Naive thymus-derived CD4-positive, alpha-beta T cell (primary cell): ENCODE results near the gene NRP1. TPM values are rescaled to one million over a fixed set of nuclear protein-coding genes. Genes with fewer than 3 reads are reported as not detected.

ENCODE experiments used
- ATAC-seq: fragments of 150-1000 bp; cut with Tn5 transposase; 2 replicates; pipeline ENCODE4 v1.10.0; 2021; ENCODE audit warnings: mild to moderate bottlenecking, moderate library complexity
- CTCF ChIA-PET: fragments of 350-600 bp; sonication (Branson Sonifier 250); formaldehyde crosslinking; loops from one replicate; lab custom pipeline; 2021; ENCODE audit warnings: antibody characterized with exemption; lab: Charles Lee
- POLR2A ChIA-PET: fragments of 350-600 bp; sonication (Branson Sonifier 250); formaldehyde crosslinking; loops from one replicate; lab custom pipeline; 2021; ENCODE audit warnings: antibody characterized with exemption, inconsistent platforms; lab: Charles Lee
- DNase-seq, 9 donors: peaks; one replicate each; pipeline versions ENCODE4 v3.0.0 to v3.0.0-alpha.2; 2020 to 2022; ENCODE audit warnings: mixed read lengths in 1 of 9
- H3K27ac ChIP-seq: one replicate; pipeline ENCODE4 v1.7.0; 2013; ENCODE audit warnings: mild to moderate bottlenecking, low read depth, low read length, moderate library complexity
- H3K27me3 ChIP-seq, 2 donors: one replicate each; pipeline ENCODE4 v1.7.0; 2013; ENCODE audit warnings: low read length in 2 of 2, mild to moderate bottlenecking in 2 of 2, moderate library complexity in 2 of 2; ENCODE audit not compliant: control insufficient read depth in 2 of 2, insufficient read depth in 2 of 2
- H3K36me3 ChIP-seq, 3 experiments: 1 replicate in 2 of 3; 2 replicates in 1 of 3; pipeline ENCODE4 v1.7.0; 2013; ENCODE audit warnings: low read length in 3 of 3, mild to moderate bottlenecking in 3 of 3, moderate library complexity in 1 of 3; ENCODE audit not compliant: insufficient read depth in 3 of 3, control insufficient read depth in 2 of 3
- H3K4me1 ChIP-seq, 2 donors: one replicate each; pipeline ENCODE4 v1.7.0; 2013; ENCODE audit warnings: low read length in 2 of 2, mild to moderate bottlenecking in 2 of 2, moderate library complexity in 1 of 2; ENCODE audit not compliant: control insufficient read depth in 2 of 2, insufficient read depth in 2 of 2
- H3K4me3 ChIP-seq: 2 replicates; pipeline ENCODE4 v1.7.0; 2013; ENCODE audit warnings: mild to moderate bottlenecking, low read length
- H3K9me3 ChIP-seq, 3 experiments: 1 replicate in 2 of 3; 2 replicates in 1 of 3; pipeline ENCODE4 v1.7.0; 2013; ENCODE audit warnings: low read length in 3 of 3; ENCODE audit not compliant: control insufficient read depth in 2 of 3
- H3K27ac Mint-ChIP-seq, 9 donors: one replicate each; pipeline ENCODE4 v1.8.0; 2020 to 2022; ENCODE audit warnings: mixed read lengths in 9 of 9, mild to moderate bottlenecking in 8 of 9, moderate library complexity in 5 of 9, inconsistent platforms in 2 of 9
- H3K27me3 Mint-ChIP-seq, 5 donors: one replicate each; pipeline ENCODE4 v1.8.0; 2021 to 2022; ENCODE audit warnings: mixed read lengths in 5 of 5, mild to moderate bottlenecking in 1 of 5
- H3K36me3 Mint-ChIP-seq, 5 donors: one replicate each; pipeline ENCODE4 v1.8.0; 2020 to 2022; ENCODE audit warnings: mixed read lengths in 5 of 5, mild to moderate bottlenecking in 3 of 5, inconsistent platforms in 1 of 5
- H3K4me1 Mint-ChIP-seq, 7 donors: one replicate each; pipeline ENCODE4 v1.8.0; 2020 to 2022; ENCODE audit warnings: mixed read lengths in 7 of 7, mild to moderate bottlenecking in 3 of 7, inconsistent platforms in 1 of 7
- H3K4me3 Mint-ChIP-seq, 10 donors: one replicate each; pipeline ENCODE4 v1.8.0; 2020 to 2022; ENCODE audit warnings: mild to moderate bottlenecking in 10 of 10, mixed read lengths in 10 of 10, moderate library complexity in 6 of 10, inconsistent platforms in 2 of 10
- H3K9me3 Mint-ChIP-seq, 11 donors: one replicate each; pipeline ENCODE4 v1.8.0; 2020 to 2022; ENCODE audit warnings: mixed read lengths in 11 of 11, mild to moderate bottlenecking in 4 of 11, inconsistent platforms in 1 of 11, moderate library complexity in 1 of 11
- intact Hi-C, 2 donors: fragments of 100-400 bp; cut with micrococcal nuclease; formaldehyde crosslinking; loops; one replicate each; pipeline ENCODE4 v1.15.1; 2023
- polyA plus RNA-seq, 2 donors: library from polyadenylated mRNA; unstranded; fragments of 300-500 nt; fragmentation: Illumina TruSeq; gene quantifications; one replicate each; pipeline ENCODE4 v1.2.3, GENCODE V29; 2021
- total RNA-seq, 6 experiments: library from RNA in 5 of 6; stranded (reverse) in 5 of 6; gene quantifications; 1 replicate in 5 of 6; 2 replicates in 1 of 6; pipeline ENCODE4 v1.2.3 and lab custom pipeline; 2021 to 2026

NRP1 gene
- total and polyA plus RNA-seq, 7 experiments from 2014 or later = 0.72 to 4.6 (median 1.6) TPM; not detected in 2

- no peak for ATAC-seq
- Mint-ChIP-seq H3K4me1 (peaks cover 0 to 16% (median 9%) of the 10 kb centered on the region in 7 donors), H3K27me3 (peaks cover 0 to 6% (median 0%) of the 10 kb centered on the region in 5 donors), H3K27ac (no peak overlapping the region), H3K36me3 (no peaks in the 10 kb centered on the region), H3K9me3 (no peaks in the 10 kb centered on the region), H3K4me3 (no peak overlapping the region)
- Histone ChIP-seq H3K4me3 (no peak overlapping the region), H3K27ac (no peak overlapping the region), H3K4me1 (peaks cover 0 to 5% of the 10 kb centered on the region in 2 donors), H3K27me3 (no peaks in the 10 kb centered on the region), H3K9me3 (no peaks in the 10 kb centered on the region), H3K36me3 (no peaks in the 10 kb centered on the region)
- intact Hi-C loops = no loop called here
- POLR2A ChIA-PET = interaction anchor here (0.7 kb wide), 1 partner anchor 191 kb away, joined by 3 read pairs; no protein-coding TSS in a partner anchor
- CTCF ChIA-PET = no interaction called here
- DNase-seq = no peak
Measured at GRCh38 chr10:33161550-33162247, 172.8 kb downstream of the NRP1 start.

DNA sequence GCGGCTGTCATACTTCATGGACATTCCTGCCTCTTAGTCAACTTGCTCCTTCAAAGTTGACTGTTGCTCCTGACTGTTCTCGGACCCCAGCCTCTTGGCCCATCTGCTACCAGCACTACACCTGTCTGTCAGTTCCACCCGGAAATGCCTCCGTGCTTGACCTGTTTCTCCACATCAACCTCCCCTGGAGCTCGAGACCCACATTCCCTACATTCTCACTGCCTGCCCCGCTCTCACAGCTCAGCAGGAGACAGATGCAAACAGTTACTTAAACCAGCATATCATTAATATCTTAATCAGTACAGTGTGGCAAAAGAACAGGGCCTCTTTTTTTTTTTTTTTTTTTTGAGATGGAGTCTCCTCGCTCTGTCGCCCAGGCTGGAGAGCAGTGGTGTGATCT is 174.3 kb downstream of the NRP1 start:
- Mint-ChIP-seq H3K9me3 (no peaks in the 10 kb centered on the region), H3K27ac (no peak overlapping the region), H3K27me3 (no peaks in the 10 kb centered on the region), H3K4me3 (no peak overlapping the region), H3K4me1 (peaks cover 2 to 25% (median 17%) of the 10 kb centered on the region in 7 donors), H3K36me3 (no peaks in the 10 kb centered on the region)
- ATAC-seq (no peak), DNase-seq (no peak)
- no peaks in the 10 kb centered on the region for H3K27me3 ChIP-seq
- CTCF ChIA-PET = no interaction called here
- intact Hi-C loops = no loop called here
- H3K9me3 ChIP-seq = no peaks in the 10 kb centered on the region
- no peak overlapping the region for H3K4me3 ChIP-seq
- H3K4me1 ChIP-seq = peaks cover 5 to 9% of the 10 kb centered on the region in 2 donors
- H3K36me3 ChIP-seq = no peaks in the 10 kb centered on the region
- no peak overlapping the region for H3K27ac ChIP-seq
- POLR2A ChIA-PET = interaction anchor here (0.7 kb wide), 1 partner anchor 117 kb away, joined by 4 read pairs; no protein-coding TSS in a partner anchor

GRCh38 chr10:33157103-33157502 is 177.4 kb downstream of the NRP1 start:
- Mint-ChIP-seq H3K9me3 (no peaks in the 10 kb centered on the region), H3K27ac (no peak overlapping the region), H3K36me3 (peaks cover 0 to 2% (median 0%) of the 10 kb centered on the region in 5 donors), H3K4me3 (no peak overlapping the region), H3K4me1 (peaks cover 8 to 34% (median 27%) of the 10 kb centered on the region in 7 donors), H3K27me3 (no peaks in the 10 kb centered on the region)
- Histone ChIP-seq H3K27ac (no peak overlapping the region), H3K27me3 (no peaks in the 10 kb centered on the region), H3K9me3 (no peaks in the 10 kb centered on the region), H3K36me3 (no peaks in the 10 kb centered on the region), H3K4me1 (peaks cover 15 to 36% of the 10 kb centered on the region in 2 donors), H3K4me3 (no peak overlapping the region)
- POLR2A ChIA-PET = no interaction called here
- no peak for ATAC-seq
- CTCF ChIA-PET = interaction anchor here (1.0 to 1.5 kb wide), 2 partner anchors 41 to 361 kb away, joined by 3 read pairs; no protein-coding TSS in a partner anchor
- no peak for DNase-seq
- intact Hi-C loops = loop anchor here (2.0 to 5.0 kb wide), 3 partner anchors 40 to 710 kb away; partner anchors contain the start of gene CCDC7 (in 1 of the 2)

- ChIA-PET POLR2A (interaction anchor here (0.6 to 3.5 kb wide), 5 partner anchors 16 to 697 kb away, joined by 3 to 22 read pairs (median 3); no protein-coding TSS in a partner anchor), CTCF (interaction anchor here (0.6 to 2.4 kb wide), 19 partner anchors 17 to 963 kb away, joined by 3 to 14 read pairs (median 4); partner anchors contain the start of gene CCDC7)
- peak in 7 of 9 donors; percentile 28 to 65 (median 55) for DNase-seq
- peak; percentile 85 for ATAC-seq
- Mint-ChIP-seq H3K27ac (peak overlapping the region in 8 of 9 donors; percentile 0 to 88 (median 41)), H3K36me3 (peaks cover 0 to 6% (median 0%) of the 10 kb centered on the region in 5 donors), H3K9me3 (peaks cover 0 to 4% (median 0%) of the 10 kb centered on the region in 11 donors), H3K4me1 (peaks cover 8 to 41% (median 35%) of the 10 kb centered on the region in 7 donors), H3K27me3 (no peaks in the 10 kb centered on the region), H3K4me3 (no peak overlapping the region)
- intact Hi-C loops = loop anchor here (1.0 to 5.0 kb wide), 11 partner anchors 17 to 965 kb away; partner anchors contain the start of gene CCDC7 (in 1 of the 2)
- H3K4me1 ChIP-seq = peaks cover 15 to 44% of the 10 kb centered on the region in 2 donors
- no peak overlapping the region for H3K27ac ChIP-seq
- no peaks in the 10 kb centered on the region for H3K27me3 ChIP-seq
- no peaks in the 10 kb centered on the region for H3K9me3 ChIP-seq
- H3K4me3 ChIP-seq = no peak overlapping the region
- H3K36me3 ChIP-seq = no peaks in the 10 kb centered on the region
Measured at GRCh38 chr10:33155720-33156638, 178.5 kb downstream of the NRP1 start.

- peak overlapping the region in 1 of 10 donors; percentile 56 for H3K4me3 Mint-ChIP-seq
- H3K27ac Mint-ChIP-seq = peak overlapping the region in 3 of 9 donors; percentile 26 to 73 (median 51)
- no peaks in the 10 kb centered on the region for H3K36me3 ChIP-seq
- H3K9me3 ChIP-seq = no peaks in the 10 kb centered on the region
- H3K27ac ChIP-seq = no peak overlapping the region
- ATAC-seq (no peak), DNase-seq (no peak)
- no peaks in the 10 kb centered on the region for H3K27me3 Mint-ChIP-seq
- no peaks in the 10 kb centered on the region for H3K27me3 ChIP-seq
- peaks cover 0 to 6% (median 0%) of the 10 kb centered on the region in 5 donors for H3K36me3 Mint-ChIP-seq
- peaks cover 15 to 57% of the 10 kb centered on the region in 2 donors for H3K4me1 ChIP-seq
- H3K9me3 Mint-ChIP-seq = peaks cover 0 to 4% (median 0%) of the 10 kb centered on the region in 11 donors
- POLR2A ChIA-PET = interaction anchor here (1.1 to 3.5 kb wide), 3 partner anchors 14 to 199 kb away, joined by 3 to 22 read pairs (median 4); no protein-coding TSS in a partner anchor
- CTCF ChIA-PET = interaction anchor here (0.9 to 2.4 kb wide), 10 partner anchors 10 to 709 kb away, joined by 3 to 14 read pairs (median 4); partner anchors contain the start of gene CCDC7
- H3K4me1 Mint-ChIP-seq = peaks cover 8 to 51% (median 45%) of the 10 kb centered on the region in 7 donors
- H3K4me3 ChIP-seq = no peak overlapping the region
- intact Hi-C loops = loop anchor here (2.0 to 5.0 kb wide), 4 partner anchors 16 to 777 kb away; no protein-coding TSS in a partner anchor
Measured at GRCh38 chr10:33154590-33154989, 179.9 kb downstream of the NRP1 start.
